Stimulated activated naive CD8-positive, alpha-beta T cell treated with anti-CD3 and anti-CD28 coated beads, Interleukin-15, Interleukin-2, amounts not matched to agents 100 ng/mL and 50 ng/mL, for 24 hours (primary cell): ENCODE results near the gene ZNF335.

Experiments
- H3K27ac Mint-ChIP-seq: one replicate; pipeline ENCODE4 v1.8.0; 2021; ENCODE audit warnings: mild to moderate bottlenecking, mixed read lengths
- H3K27me3 Mint-ChIP-seq: one replicate; pipeline ENCODE4 v1.8.0; 2021; ENCODE audit warnings: mixed read lengths
- H3K36me3 Mint-ChIP-seq: one replicate; pipeline ENCODE4 v1.8.0; 2021; ENCODE audit warnings: low read depth, mixed read lengths
- H3K4me1 Mint-ChIP-seq: one replicate; pipeline ENCODE4 v1.8.0; 2021; ENCODE audit warnings: low read depth, mixed read lengths
- H3K4me3 Mint-ChIP-seq: one replicate; pipeline ENCODE4 v1.8.0; 2021; ENCODE audit warnings: mild to moderate bottlenecking, mixed read lengths
- H3K9me3 Mint-ChIP-seq: one replicate; pipeline ENCODE4 v1.8.0; 2021; ENCODE audit warnings: mixed read lengths

ZNF335 gene

GRCh38 chr20:45953672-45954071 lies 18.3 kb downstream of the ZNF335 start:
- no peak overlapping the region for H3K4me3 Mint-ChIP-seq
- peaks cover 52% of the 10 kb centered on the region for H3K36me3 Mint-ChIP-seq
- H3K9me3 Mint-ChIP-seq = no peaks in the 10 kb centered on the region
- no peaks in the 10 kb centered on the region for H3K4me1 Mint-ChIP-seq
- H3K27ac Mint-ChIP-seq = no peak overlapping the region
- H3K27me3 Mint-ChIP-seq = no peaks in the 10 kb centered on the region

- no peaks in the 10 kb centered on the region for H3K4me1 Mint-ChIP-seq
- no peaks in the 10 kb centered on the region for H3K27me3 Mint-ChIP-seq
- no peak overlapping the region for H3K27ac Mint-ChIP-seq
- peaks cover 47% of the 10 kb centered on the region for H3K36me3 Mint-ChIP-seq
- H3K9me3 Mint-ChIP-seq = no peaks in the 10 kb centered on the region
- H3K4me3 Mint-ChIP-seq = no peak overlapping the region
Measured at GRCh38 chr20:45952861-45953260, 19.1 kb downstream of the ZNF335 start.

DNA sequence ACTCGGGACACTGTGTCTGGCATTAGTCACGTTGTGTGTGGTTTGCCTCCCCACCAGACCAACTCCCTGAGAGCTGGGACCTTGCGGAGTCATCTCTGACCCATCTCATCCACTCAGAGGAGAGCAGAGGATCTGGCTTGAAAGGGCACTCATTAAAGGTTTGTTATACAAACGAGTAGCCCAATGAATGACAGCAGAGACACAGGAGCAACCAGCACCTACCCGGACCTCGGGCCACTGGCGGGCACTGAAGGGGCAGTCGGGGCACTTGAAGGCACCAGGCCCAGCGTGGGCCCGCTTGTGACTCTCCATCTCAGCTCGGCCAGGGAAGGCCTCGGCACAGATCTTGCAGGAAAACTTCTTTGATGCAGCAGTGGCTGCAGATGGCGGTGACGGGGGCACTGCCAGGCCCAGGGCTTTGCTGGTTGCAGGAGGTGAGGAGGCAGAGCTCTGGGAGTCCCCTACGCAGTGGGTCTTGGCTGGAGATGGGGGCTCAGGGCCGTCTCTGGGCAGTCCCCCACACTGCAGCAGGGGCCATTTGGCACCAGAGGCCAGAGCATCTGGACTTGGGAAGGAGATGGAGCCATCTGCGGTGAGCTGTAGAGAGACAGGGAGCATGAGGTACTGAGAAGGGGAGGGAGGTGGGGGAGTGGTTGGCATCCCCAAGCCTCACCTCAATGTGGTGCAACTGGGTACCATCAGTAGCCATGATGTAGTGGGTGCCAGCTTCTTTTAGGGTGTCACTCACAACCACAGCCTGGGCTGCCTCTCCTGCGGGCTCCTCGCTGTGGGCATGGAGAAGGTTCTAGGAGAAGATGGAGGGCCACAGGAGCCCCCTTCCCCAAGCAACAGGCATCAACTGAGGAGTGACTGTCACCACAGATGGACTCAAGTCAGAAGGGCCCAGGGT lies 19.8 kb downstream of the ZNF335 start:
- Mint-ChIP-seq H3K27me3 (no peaks in the 10 kb centered on the region), H3K36me3 (peaks cover 46% of the 10 kb centered on the region), H3K9me3 (no peaks in the 10 kb centered on the region), H3K27ac (peak overlapping the region; percentile 51), H3K4me3 (no peak overlapping the region), H3K4me1 (no peaks in the 10 kb centered on the region)

GRCh38 chr20:45950330-45950646 lies 21.7 kb downstream of the ZNF335 start:
- peaks cover 11% of the 10 kb centered on the region for H3K4me1 Mint-ChIP-seq
- no peak overlapping the region for H3K27ac Mint-ChIP-seq
- H3K36me3 Mint-ChIP-seq = peaks cover 35% of the 10 kb centered on the region
- no peak overlapping the region for H3K4me3 Mint-ChIP-seq
- no peaks in the 10 kb centered on the region for H3K9me3 Mint-ChIP-seq
- H3K27me3 Mint-ChIP-seq = no peaks in the 10 kb centered on the region

DNA sequence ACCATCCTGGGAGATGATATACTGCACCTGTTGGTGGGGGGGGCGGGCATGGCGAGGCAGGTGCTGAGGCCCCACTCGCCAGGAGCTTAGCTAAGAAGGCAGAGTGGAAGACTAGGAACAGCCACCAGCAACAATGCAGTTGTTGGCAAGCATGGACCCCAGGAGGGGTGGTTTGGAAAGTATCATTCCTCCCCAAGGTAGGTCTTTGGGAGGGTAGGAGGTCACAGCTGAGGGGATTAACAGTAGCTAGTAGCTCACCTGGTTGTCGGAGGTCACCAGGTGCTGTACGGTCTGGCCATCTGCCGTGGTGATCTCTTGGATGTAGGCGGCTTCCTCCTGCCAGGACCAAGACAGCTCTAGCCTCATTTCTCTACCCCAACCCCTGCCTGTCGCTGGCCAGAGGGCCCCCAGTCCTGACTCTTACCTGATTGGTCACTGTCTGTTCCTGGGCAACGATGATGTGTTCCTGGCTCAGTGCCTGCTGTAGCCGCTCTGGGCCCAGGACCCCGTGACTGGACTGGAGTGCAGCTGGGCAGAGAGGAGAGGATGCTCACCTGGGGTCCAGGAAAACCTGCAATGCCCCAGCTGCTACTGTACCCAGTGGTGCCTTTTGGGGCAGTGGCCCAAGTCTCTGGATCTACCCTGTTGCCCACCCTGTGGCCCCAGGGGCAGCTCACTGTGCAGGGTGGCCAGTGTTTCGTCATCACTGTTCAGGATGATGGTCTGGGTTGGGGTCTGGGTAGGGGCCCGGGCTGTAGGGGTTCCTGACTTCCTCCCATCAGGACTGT lies 22.3 kb downstream of the ZNF335 start:
- no peaks in the 10 kb centered on the region for H3K9me3 Mint-ChIP-seq
- no peak overlapping the region for H3K27ac Mint-ChIP-seq
- H3K27me3 Mint-ChIP-seq = no peaks in the 10 kb centered on the region
- peaks cover 40% of the 10 kb centered on the region for H3K36me3 Mint-ChIP-seq
- peaks cover 14% of the 10 kb centered on the region for H3K4me1 Mint-ChIP-seq
- no peak overlapping the region for H3K4me3 Mint-ChIP-seq

GRCh38 chr20:45948742-45949541 lies 23.1 kb downstream of the ZNF335 start:
- H3K27me3 Mint-ChIP-seq = no peaks in the 10 kb centered on the region
- no peak overlapping the region for H3K27ac Mint-ChIP-seq
- H3K36me3 Mint-ChIP-seq = peaks cover 45% of the 10 kb centered on the region
- no peak overlapping the region for H3K4me3 Mint-ChIP-seq
- no peaks in the 10 kb centered on the region for H3K9me3 Mint-ChIP-seq
- H3K4me1 Mint-ChIP-seq = peaks cover 22% of the 10 kb centered on the region

DNA sequence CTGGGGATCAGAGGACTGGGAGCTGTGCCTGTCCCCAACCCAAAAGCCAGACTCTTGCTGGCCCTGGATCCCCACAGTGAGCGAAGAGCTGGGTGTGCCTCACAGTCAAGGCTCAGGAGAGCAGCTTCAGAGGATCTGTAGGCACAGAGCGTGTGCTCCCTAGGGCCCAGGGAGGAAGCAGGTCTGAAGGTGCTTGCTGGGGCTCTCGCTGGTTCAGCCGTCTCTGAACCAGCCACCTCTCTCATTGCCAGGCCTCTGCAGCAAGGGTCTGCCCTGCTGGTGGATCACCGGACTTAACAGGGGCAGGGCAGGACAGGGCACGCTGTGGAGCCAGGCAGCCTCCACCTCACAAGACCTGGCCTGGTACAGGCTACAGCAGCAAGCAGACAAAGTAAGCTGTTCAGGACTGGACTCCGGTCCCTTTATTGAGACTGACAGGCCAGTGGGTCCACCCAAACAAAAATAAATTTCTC lies 23.7 kb downstream of the ZNF335 start:
- H3K27me3 Mint-ChIP-seq = no peaks in the 10 kb centered on the region
- no peak overlapping the region for H3K27ac Mint-ChIP-seq
- no peak overlapping the region for H3K4me3 Mint-ChIP-seq
- no peaks in the 10 kb centered on the region for H3K9me3 Mint-ChIP-seq
- H3K4me1 Mint-ChIP-seq = peaks cover 27% of the 10 kb centered on the region
- peaks cover 47% of the 10 kb centered on the region for H3K36me3 Mint-ChIP-seq

DNA sequence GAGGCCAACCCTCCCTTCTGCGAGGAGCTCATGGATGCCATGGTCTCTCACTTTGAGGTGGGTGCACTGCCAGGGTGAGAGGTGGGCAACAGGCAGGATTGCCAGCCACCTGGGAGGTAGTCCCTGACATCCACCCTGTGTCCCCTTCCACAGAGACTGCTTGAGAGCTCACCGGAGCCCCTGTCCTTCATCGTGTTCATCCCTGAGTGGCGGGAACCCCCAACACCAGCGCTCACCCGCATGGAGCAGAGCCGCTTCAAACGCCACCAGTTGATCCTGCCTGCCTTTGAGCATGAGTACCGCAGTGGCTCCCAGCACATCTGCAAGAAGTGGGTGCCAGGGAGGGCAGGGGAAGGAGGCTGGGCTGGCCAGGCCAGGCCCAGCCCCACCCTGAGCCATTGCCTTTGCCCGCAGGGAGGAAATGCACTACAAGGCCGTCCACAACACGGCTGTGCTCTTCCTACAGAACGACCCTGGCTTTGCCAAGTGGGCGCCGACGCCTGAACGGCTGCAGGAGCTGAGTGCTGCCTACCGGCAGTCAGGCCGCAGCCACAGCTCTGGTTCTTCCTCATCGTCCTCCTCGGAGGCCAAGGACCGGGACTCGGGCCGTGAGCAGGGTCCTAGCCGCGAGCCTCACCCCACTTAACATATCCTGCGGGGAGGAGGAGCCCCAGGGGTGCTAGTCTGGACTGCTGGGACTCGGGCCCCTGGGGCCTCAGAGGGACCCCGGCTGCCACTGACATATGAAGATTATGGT lies 24.7 kb downstream of the ZNF335 start:
- no peaks in the 10 kb centered on the region for H3K9me3 Mint-ChIP-seq
- peaks cover 27% of the 10 kb centered on the region for H3K4me1 Mint-ChIP-seq
- peak overlapping the region; percentile 71 for H3K27ac Mint-ChIP-seq
- H3K4me3 Mint-ChIP-seq = no peak overlapping the region
- H3K27me3 Mint-ChIP-seq = no peaks in the 10 kb centered on the region
- peaks cover 52% of the 10 kb centered on the region for H3K36me3 Mint-ChIP-seq

DNA sequence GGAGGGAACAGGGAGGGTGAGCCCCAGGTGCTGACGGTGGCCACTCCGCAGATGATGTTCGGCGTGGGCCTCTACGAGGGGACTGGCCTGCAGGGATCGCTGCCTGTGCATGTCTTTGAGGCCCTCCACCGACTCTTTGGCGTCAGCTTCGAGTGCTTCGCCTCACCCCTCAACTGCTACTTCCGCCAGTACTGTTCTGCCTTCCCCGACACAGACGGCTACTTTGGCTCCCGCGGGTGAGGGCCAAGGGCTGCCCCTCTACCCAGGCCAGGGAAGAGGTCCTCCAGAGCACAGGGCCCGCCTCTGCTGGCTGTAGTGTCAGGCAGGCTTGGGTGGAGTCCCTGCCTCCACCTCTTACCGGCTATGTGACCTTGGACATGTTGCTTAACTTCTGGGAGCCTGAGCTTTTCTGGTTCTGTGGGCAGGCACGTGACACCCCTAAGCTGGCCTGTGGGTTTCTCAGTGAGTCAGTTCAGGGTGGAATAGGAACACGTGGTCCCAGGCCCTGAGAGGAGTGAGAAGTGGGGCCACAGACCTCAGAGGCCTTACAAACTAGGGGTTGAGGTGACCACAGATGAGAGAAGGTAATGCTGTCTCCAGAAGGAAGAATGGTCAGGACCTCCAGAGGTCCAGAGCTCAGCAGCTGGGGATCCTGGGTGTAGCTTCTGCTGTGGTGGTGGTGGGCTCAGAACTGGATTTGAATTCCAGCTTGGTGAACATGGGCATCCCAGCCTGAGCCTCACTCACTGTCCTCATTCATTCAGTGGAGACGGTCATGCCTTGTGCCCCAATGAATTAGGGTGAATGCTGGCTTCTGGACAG lies 25.6 kb downstream of the ZNF335 start:
- Mint-ChIP-seq H3K27me3 (no peaks in the 10 kb centered on the region), H3K4me1 (peaks cover 27% of the 10 kb centered on the region), H3K36me3 (peaks cover 43% of the 10 kb centered on the region), H3K4me3 (no peak overlapping the region), H3K9me3 (no peaks in the 10 kb centered on the region), H3K27ac (peak overlapping the region; percentile 71)

GRCh38 chr20:45945678-45946148 lies 26.3 kb downstream of the ZNF335 start:
- Mint-ChIP-seq H3K36me3 (peaks cover 41% of the 10 kb centered on the region), H3K4me1 (peaks cover 27% of the 10 kb centered on the region), H3K27ac (peak overlapping the region; percentile 11), H3K27me3 (no peaks in the 10 kb centered on the region), H3K4me3 (no peak overlapping the region), H3K9me3 (no peaks in the 10 kb centered on the region)

- H3K4me1 Mint-ChIP-seq = peaks cover 27% of the 10 kb centered on the region
- no peaks in the 10 kb centered on the region for H3K27me3 Mint-ChIP-seq
- H3K36me3 Mint-ChIP-seq = peaks cover 38% of the 10 kb centered on the region
- no peaks in the 10 kb centered on the region for H3K9me3 Mint-ChIP-seq
- no peak overlapping the region for H3K4me3 Mint-ChIP-seq
- H3K27ac Mint-ChIP-seq = peak overlapping the region; percentile 31
Measured at GRCh38 chr20:45944965-45945677, 26.9 kb downstream of the ZNF335 start.

DNA sequence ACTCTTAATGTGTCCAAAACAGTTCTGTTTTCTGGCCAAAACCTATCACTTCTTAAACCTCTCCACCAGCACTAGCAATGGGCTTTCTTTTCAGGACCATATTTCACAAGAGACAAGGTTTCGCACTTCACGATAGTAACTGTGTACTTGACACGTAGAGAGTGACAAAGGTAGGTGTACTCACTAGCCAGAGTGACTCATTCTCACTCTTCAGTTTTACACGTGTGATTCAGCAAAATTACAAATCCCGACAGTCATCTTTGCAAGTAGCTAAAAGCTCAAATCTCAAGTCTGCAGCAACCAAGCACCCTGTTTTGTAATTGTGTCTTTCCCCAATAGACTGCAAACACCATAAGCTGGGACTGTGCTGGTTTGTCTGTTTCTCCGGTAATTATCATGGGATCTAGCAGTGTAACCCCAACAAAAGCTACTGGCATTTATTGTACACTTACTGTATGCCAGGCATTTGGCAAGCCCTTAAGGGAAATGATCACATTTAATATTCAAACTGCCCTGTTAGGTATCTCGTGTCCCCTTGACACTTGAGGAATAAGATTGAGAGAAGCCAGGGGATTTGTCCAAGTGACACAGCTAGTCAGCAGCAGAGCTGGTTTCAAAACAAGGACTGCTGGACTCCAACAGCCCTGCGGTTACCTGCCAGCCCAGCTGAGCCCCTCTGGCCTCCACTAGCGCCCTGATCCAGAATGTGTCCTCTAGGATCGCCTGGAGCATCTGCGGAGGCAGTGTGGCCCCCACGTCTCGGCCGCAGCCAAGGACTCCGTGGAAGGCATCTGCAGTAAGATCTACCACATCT lies 27.6 kb downstream of the ZNF335 start:
- Mint-ChIP-seq H3K9me3 (no peaks in the 10 kb centered on the region), H3K27me3 (no peaks in the 10 kb centered on the region), H3K4me1 (peaks cover 27% of the 10 kb centered on the region), H3K36me3 (peaks cover 42% of the 10 kb centered on the region), H3K27ac (peak overlapping the region; percentile 31), H3K4me3 (no peak overlapping the region)
